GM23248 (cell line): Measurements from ENCODE around the gene PDIA5.

Experiments used
- EZH2 ChIP-seq: fragments of 200-600 bp; sonication (generic); IDR thresholded peaks from 2 replicates; pipeline ENCODE4 v1.6.1; 2018; ENCODE audit warnings: antibody characterized with exemption, mild to moderate bottlenecking; ENCODE audit not compliant: insufficient read depth, poor library complexity, severe bottlenecking
- EZH2phosphoT487 ChIP-seq: fragments of 200-600 bp; sonication (generic); IDR thresholded peaks from 2 replicates; pipeline ENCODE4 v1.6.1; 2018; ENCODE audit warnings: antibody characterized with exemption, moderate library complexity, mild to moderate bottlenecking, low read depth; ENCODE audit not compliant: insufficient read depth

- TF ChIP-seq EZH2phosphoT487 (no peak), EZH2 (no peak)
These were observed 102.7 kb downstream of the PDIA5 start for GRCh38 chr3:123169492-123169929.
